Suprapubic skin (tissue), 4 donors: Measurements from ENCODE around the gene CTNNA1.

ENCODE experiments used
- CTCF ChIP-seq, 2 donors: fragments of 200-600 bp in 1 of 2; fragments of 450-650 bp in 1 of 2; sonication (generic) in 1 of 2; IDR thresholded peaks; one replicate each; pipeline ENCODE4 v1.5.1; 2016 to 2019; ENCODE audit warnings: antibody characterized with exemption in 2 of 2, mild to moderate bottlenecking in 1 of 2, moderate library complexity in 1 of 2
- EP300 ChIP-seq: sonication (generic); formaldehyde crosslinking; IDR thresholded peaks from one replicate; pipeline ENCODE4 v1.6.1; 2017; ENCODE audit warnings: antibody characterized with exemption
- POLR2A ChIP-seq, 2 donors: fragments of 450-650 bp; IDR thresholded peaks; one replicate each; pipeline ENCODE4 v1.6.1; 2017; ENCODE audit warnings: antibody characterized with exemption in 2 of 2, mild to moderate bottlenecking in 2 of 2, moderate library complexity in 2 of 2
- POLR2AphosphoS5 ChIP-seq, 3 donors: sonication (generic); formaldehyde crosslinking; IDR thresholded peaks; one replicate each; pipeline ENCODE4 v1.6.1; 2017; ENCODE audit warnings: antibody characterized with exemption in 3 of 3

- TF ChIP-seq CTCF (IDR thresholded peaks at IDR 0.05) (no peak), POLR2A (IDR thresholded peaks at IDR 0.05) (no peak), POLR2AphosphoS5 (IDR thresholded peaks at IDR 0.05) (no peak), EP300 (no peak)
These were observed 198.9 kb downstream of the CTNNA1 start for GRCh38 chr5:138951986-138952735.
